DND-41 (cell line): ENCODE data around the gene SYCE1L.

ENCODE experiments used
- EZH2 ChIP-seq: IDR thresholded peaks from 3 replicates; pipeline ENCODE4 v1.6.1; 2012; ENCODE audit warnings: borderline replicate concordance, low read depth, mild to moderate bottlenecking, moderate library complexity, low read length, inconsistent platforms; ENCODE audit not compliant: severe bottlenecking
- TF ChIP-seq, protein P1 (sequence below): IDR thresholded peaks from 2 replicates; pipeline ENCODE4 v1.5.1; 2012; ENCODE audit warnings: borderline replicate concordance, low read length, moderate library complexity, mild to moderate bottlenecking; ENCODE audit not compliant: poor library complexity, severe bottlenecking; ENCODE audit errors: extremely low read depth

DNA sequence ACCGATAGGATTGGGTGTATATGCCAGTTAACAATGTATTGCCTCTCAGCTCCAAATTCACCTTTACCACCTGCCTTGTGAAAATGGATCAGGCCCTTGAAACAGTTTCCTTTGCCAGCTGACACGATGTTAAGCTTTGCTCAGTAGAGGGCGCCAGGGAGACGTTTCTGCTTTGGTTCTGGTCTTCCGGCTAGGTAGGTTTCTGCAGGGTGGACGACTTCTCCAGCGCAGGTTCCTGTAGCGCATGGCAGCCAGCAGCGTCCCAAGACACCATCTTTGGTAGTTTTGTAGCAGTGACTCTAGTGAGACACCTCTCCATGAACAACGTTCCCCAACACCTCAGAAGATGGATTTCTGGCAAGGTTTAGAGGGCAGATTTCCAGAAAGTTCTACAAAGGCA lies 24.0 kb downstream of the SYCE1L start:
- TF ChIP-seq, protein P1, sequence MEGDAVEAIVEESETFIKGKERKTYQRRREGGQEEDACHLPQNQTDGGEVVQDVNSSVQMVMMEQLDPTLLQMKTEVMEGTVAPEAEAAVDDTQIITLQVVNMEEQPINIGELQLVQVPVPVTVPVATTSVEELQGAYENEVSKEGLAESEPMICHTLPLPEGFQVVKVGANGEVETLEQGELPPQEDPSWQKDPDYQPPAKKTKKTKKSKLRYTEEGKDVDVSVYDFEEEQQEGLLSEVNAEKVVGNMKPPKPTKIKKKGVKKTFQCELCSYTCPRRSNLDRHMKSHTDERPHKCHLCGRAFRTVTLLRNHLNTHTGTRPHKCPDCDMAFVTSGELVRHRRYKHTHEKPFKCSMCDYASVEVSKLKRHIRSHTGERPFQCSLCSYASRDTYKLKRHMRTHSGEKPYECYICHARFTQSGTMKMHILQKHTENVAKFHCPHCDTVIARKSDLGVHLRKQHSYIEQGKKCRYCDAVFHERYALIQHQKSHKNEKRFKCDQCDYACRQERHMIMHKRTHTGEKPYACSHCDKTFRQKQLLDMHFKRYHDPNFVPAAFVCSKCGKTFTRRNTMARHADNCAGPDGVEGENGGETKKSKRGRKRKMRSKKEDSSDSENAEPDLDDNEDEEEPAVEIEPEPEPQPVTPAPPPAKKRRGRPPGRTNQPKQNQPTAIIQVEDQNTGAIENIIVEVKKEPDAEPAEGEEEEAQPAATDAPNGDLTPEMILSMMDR: peak; percentile 68
- TF ChIP-seq EZH2: no peak
